Astrocyte of the cerebellum (primary cell): ENCODE results near the gene CTNND2.
"Not testable (repeated sequence)": the region's sequence is repeated elsewhere in the genome, so short reads cannot be mapped to it uniquely, and the experiment has no call there.

Experiments
- DNase-seq: peaks from one replicate; pipeline ENCODE4 v3.0.0-alpha.2; 2011; ENCODE audit warnings: low read depth
- H3K4me3 ChIP-seq: 2 replicates; pipeline ENCODE4 v1.5.1; 2011; ENCODE audit warnings: mild to moderate bottlenecking, low read depth, low read length, moderate library complexity
- in situ Hi-C: cut with HindIII; loops from 2 replicates; pipeline ENCODE4 v1.10.0; 2017; ENCODE audit warnings: low sequenced_read_pairs
- TF ChIP-seq, protein P1 (sequence below): IDR thresholded peaks from 2 replicates; pipeline ENCODE4 v1.5.1; 2012; ENCODE audit warnings: low read length, low read depth, moderate library complexity, mild to moderate bottlenecking; ENCODE audit errors: missing control alignments

Gene CTNND2

DNA sequence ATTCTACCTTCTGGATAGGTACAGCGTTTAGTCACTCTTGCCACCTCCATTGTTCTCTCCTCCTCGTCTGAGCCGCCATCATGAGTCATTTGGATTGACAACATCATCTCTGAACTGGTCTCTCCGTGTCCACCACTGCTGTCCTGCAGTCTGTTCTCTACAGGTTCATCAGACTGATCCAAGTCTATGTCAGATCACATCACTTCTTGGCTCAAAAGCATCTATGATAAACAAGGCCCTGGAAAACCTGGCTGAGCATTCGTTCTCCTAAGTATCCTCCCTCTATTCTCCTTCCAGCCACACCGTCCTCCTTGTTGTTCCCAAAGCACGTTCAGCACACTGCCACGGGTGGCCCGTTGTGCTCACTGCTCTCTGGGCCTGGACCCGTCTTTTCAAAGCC lies 50.5 kb downstream of the CTNND2 start:
- H3K4me3 ChIP-seq: no peak overlapping the region
- no peak for DNase-seq
- in situ Hi-C loops: no loop called here
- TF ChIP-seq, protein P1, sequence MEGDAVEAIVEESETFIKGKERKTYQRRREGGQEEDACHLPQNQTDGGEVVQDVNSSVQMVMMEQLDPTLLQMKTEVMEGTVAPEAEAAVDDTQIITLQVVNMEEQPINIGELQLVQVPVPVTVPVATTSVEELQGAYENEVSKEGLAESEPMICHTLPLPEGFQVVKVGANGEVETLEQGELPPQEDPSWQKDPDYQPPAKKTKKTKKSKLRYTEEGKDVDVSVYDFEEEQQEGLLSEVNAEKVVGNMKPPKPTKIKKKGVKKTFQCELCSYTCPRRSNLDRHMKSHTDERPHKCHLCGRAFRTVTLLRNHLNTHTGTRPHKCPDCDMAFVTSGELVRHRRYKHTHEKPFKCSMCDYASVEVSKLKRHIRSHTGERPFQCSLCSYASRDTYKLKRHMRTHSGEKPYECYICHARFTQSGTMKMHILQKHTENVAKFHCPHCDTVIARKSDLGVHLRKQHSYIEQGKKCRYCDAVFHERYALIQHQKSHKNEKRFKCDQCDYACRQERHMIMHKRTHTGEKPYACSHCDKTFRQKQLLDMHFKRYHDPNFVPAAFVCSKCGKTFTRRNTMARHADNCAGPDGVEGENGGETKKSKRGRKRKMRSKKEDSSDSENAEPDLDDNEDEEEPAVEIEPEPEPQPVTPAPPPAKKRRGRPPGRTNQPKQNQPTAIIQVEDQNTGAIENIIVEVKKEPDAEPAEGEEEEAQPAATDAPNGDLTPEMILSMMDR: no peak

DNA sequence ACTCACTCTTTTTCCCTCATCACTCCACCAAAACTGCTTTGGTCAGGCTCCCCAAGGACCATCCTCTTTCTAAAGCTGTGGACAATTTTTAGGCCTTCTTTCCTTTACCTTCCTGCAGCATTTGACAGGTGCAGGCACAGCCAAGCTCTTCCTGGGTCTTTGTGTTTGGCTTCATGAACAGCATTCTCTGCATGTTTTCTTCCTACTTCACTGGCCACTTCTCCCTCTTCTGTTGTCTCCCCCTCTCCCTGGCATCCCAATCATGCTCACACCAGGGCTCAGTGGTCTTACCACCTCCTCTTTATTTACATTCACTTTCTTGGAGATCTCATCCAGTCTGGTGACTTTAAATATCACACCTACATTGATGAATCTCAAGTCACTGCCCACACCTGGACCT lies 51.1 kb downstream of the CTNND2 start:
- TF ChIP-seq, protein P1: no peak
- H3K4me3 ChIP-seq: no peak overlapping the region
- in situ Hi-C loops: no loop called here
- no peak for DNase-seq

DNA sequence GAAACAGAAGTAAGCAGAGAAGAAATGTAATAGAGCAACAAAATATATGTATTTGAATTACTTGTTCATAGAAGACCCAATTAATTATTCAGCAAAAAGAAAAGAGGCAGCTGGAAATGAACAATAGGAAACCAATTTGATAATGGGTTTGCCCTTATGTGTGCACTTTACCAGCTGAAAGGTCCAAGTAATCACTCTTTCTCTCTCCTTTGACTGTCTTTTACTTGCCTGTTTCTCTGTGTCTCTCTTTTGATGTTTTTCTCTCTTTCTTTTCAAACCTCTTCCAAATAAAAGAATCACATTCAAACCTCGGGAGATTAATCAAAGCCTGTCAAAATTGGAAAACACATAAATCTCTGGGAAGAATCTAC lies 51.5 kb downstream of the CTNND2 start:
- TF ChIP-seq, protein P1: no peak
- DNase-seq: no peak
- in situ Hi-C loops: no loop called here
- H3K4me3 ChIP-seq: no peak overlapping the region

DNA sequence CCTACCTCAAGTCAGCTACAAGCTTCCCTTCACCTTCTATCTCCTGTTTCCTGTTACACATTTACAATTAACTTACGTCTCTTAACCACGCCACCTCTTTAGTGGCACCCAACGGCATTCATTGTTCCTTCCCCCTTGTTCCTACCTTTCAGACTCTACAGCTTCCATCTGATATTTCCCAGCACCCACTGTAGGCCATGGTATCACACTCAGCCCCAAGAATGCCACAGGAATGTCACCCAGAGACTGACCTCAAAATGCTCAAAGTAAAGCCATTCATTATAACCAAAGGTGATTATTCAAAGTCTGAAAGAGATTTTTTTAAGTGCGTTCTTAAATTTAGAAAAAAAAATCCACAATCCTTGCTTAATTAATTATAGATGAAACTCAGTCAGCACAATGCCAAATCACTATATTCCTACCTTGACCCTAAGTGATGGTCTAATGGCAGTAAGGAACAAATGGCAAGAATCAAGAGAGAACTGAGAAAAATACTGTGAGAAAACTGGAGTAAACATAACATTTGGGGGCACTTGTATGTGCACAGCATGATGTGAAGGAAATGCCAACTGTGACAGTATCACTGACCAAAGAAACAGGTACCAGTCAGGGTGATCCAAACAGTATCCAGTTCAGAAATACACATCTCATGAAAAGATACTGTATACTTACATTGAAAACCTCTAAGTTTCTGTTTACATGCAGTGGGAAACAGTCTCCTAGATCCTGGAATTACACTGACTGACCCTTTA lies 52.1 kb downstream of the CTNND2 start:
- TF ChIP-seq, protein P1: no peak
- no peak overlapping the region for H3K4me3 ChIP-seq
- peak; percentile 26 for DNase-seq
- in situ Hi-C loops: no loop called here

DNA sequence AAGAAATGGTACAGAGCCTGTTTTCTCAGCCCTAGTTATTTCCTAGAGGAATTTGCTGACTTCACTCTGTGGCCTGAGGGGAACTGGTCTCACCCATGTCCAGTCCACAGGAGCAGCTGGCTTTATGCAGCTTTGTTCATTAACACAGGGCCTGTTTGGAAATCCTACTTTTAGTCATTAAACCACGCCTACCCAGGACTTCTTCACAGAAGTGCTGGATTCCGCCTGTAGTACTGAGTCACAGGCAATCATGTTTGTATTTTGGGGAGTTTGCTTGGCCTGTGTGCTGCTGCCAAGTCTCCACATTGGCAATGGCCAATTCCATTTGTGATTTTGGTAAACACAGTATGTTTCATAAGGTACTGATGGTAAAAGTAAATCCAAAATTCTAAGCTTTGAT lies 52.8 kb downstream of the CTNND2 start:
- in situ Hi-C loops: no loop called here
- peak; percentile 75 for DNase-seq
- H3K4me3 ChIP-seq: no peak overlapping the region
- TF ChIP-seq, protein P1: no peak

DNA sequence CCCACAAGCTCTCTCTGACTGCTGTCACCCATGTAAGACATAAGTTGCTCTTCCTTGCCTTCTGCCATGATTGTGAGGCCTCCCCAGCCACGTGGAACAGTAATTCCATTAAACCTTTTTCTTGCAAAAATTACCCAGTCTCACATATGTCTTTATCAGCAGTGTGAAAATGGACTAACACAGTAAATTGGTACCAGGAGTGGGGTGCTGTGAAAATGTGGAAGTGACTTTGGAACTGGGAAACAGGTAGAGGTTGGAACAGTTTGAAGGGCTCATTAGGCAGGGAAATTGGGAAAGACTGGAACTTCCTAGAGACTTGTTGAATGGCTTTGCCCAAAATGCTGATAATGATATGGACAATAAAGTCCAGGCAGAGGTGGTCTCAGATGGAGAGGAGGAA lies 75.7 kb downstream of the CTNND2 start:
- in situ Hi-C loops, DNase-seq, H3K4me3 ChIP-seq: not testable (repeated sequence)

DNA sequence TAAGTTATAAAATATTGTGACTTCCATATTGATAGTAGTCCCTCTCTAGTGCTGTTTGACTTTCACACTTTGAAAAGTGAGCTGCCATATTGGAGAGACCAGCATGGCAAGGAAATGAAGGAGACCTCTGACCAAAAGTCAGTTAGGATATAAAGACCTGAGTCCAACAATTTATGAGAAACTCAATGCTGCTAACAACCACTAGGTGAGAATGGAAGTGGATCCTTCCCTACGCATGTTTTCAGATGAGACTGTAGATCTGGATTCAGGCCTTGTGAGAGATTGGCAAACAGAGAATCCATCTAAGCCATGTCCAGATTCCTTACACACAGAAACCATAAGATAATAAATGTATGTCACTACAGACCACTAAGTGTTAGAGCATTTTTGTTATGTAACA lies 81.6 kb downstream of the CTNND2 start:
- no peak for DNase-seq
- TF ChIP-seq, protein P1: no peak
- no peak overlapping the region for H3K4me3 ChIP-seq
- in situ Hi-C loops: no loop called here
